Tibial nerve (tissue), 3 donors: ENCODE data around the gene ACBD5.

Experiments
- POLR2A ChIP-seq, 2 donors: fragments of 450-650 bp; IDR thresholded peaks; one replicate each; pipeline ENCODE4 v1.6.1; 2017; ENCODE audit warnings: antibody characterized with exemption in 2 of 2, mild to moderate bottlenecking in 2 of 2, moderate library complexity in 2 of 2
- TF ChIP-seq, protein P1 (sequence below), 5 experiments: fragments of 200-600 bp in 3 of 5; fragments of 450-650 bp in 2 of 5; sonication (generic) in 3 of 5; IDR thresholded peaks; one replicate each; pipeline ENCODE4 v1.5.1; 2016 to 2019; ENCODE audit warnings: antibody characterized with exemption in 5 of 5, mild to moderate bottlenecking in 3 of 5, moderate library complexity in 2 of 5

- TF ChIP-seq, protein P1, sequence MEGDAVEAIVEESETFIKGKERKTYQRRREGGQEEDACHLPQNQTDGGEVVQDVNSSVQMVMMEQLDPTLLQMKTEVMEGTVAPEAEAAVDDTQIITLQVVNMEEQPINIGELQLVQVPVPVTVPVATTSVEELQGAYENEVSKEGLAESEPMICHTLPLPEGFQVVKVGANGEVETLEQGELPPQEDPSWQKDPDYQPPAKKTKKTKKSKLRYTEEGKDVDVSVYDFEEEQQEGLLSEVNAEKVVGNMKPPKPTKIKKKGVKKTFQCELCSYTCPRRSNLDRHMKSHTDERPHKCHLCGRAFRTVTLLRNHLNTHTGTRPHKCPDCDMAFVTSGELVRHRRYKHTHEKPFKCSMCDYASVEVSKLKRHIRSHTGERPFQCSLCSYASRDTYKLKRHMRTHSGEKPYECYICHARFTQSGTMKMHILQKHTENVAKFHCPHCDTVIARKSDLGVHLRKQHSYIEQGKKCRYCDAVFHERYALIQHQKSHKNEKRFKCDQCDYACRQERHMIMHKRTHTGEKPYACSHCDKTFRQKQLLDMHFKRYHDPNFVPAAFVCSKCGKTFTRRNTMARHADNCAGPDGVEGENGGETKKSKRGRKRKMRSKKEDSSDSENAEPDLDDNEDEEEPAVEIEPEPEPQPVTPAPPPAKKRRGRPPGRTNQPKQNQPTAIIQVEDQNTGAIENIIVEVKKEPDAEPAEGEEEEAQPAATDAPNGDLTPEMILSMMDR (IDR thresholded peaks at IDR 0.05) = no peak
- TF ChIP-seq POLR2A (IDR thresholded peaks at IDR 0.05) = no peak
These were observed 4.4 kb upstream of the ACBD5 start for GRCh38 chr10:27244976-27245375.
